ENCODE results near the gene CCDC14.

CCDC14 gene

DNA sequence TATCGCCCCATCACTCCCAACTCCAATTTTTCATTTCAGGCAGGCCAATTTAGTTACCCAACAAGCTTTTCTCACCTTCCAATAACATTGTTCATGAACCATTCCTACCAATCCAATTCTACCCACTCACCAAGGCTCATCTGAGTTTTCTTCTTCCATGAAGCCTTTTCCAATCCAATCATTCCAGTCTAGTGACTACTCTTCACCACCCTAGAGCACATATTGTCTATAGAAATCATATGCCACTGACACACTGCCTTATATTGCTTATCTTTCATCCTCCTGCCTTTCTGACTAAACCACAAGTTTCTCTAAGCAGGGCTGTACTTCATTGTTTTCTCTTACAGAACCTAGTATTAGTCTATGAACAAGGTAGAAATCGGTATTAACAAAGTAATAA, 11.4 kb downstream of the CCDC14 start:
- Histone ChIP-seq H3K4me3 (ENCODE audit: low read length) (no peak overlapping the region), H3K36me3 (ENCODE audit: insufficient read depth, low read length) (peaks cover 84% of the 10 kb centered on the region), H3K9me3 (ENCODE audit: low read length) (no peaks in the 10 kb centered on the region), H3K4me1 (ENCODE audit: insufficient read depth, low read length) (no peaks in the 10 kb centered on the region), H2AFZ (ENCODE audit: low read depth, low read length) (no peak overlapping the region), H3K27me3 (ENCODE audit: insufficient read depth, low read length) (no peaks in the 10 kb centered on the region)

DNA sequence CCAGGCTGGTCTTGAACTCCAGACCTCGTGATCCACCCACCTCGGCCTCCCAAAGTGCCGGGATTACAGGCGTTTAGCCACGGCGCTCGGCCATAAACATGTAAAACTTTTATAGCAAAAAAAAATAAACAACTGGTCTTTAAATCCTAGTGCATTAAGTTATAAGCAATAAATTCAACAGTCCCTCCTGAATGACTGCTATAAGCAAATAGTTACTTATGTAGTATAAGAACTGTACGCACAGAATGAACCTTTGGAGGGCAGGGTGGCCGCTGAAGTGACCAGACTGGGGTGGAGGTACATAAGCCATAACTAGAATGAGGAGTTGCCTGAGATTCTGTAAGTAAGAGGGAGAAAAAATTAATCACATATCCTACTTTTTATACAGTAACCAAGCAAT, 12.6 kb downstream of the CCDC14 start:
- H3K27me3 ChIP-seq (ENCODE audit: insufficient read depth, low read length) = no peaks in the 10 kb centered on the region
- peaks cover 87% of the 10 kb centered on the region for H3K36me3 ChIP-seq (ENCODE audit: insufficient read depth, low read length)
- H2AFZ ChIP-seq (ENCODE audit: low read depth, low read length) = no peak overlapping the region
- no peaks in the 10 kb centered on the region for H3K4me1 ChIP-seq (ENCODE audit: insufficient read depth, low read length)
- H3K9me3 ChIP-seq (ENCODE audit: low read length) = no peaks in the 10 kb centered on the region
- H3K4me3 ChIP-seq (ENCODE audit: low read length) = no peak overlapping the region

DNA sequence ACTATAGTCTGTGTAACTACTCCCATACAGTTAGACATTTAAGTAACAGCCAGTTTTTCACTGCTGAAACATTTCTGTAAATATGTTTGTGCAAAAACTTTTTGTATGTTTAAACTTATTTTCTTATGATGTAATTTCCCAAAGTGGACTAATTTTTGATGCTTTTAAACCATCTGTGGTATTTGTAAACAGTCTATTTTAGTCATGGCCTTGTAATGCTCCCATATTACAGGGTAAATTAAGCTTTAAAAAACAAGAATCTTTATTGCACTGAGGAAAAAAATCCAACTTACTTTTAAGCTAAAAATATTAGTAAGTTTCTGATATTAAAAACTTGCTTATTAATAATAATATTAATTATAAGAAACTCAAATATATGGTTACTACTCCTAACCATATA, 13.5 kb downstream of the CCDC14 start:
- Histone ChIP-seq H3K4me1 (ENCODE audit: insufficient read depth, low read length) (no peaks in the 10 kb centered on the region), H3K4me3 (ENCODE audit: low read length) (no peak overlapping the region), H3K36me3 (ENCODE audit: insufficient read depth, low read length) (peaks cover 86% of the 10 kb centered on the region), H3K9me3 (ENCODE audit: low read length) (no peaks in the 10 kb centered on the region), H3K27me3 (ENCODE audit: insufficient read depth, low read length) (no peaks in the 10 kb centered on the region), H2AFZ (ENCODE audit: low read depth, low read length) (no peak overlapping the region)

DNA sequence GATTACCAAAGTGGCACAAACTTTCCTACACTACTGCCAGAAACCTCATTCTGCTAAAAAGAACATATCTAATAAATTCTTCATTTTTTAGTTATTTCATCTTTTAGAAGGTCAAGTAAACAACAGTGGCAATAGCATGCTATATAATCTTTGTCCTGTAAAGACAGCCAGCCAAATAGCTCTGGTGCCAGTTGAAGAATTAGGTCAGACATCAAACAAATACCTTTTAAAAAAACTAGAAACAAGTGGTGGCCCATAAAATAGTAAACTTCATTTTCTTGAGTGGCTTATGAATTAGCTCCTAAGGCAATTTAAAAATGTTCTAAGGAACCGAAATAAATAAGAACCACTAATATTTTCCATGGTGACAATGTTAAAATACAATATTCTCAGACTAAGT, 19.5 kb downstream of the CCDC14 start:
- no peak overlapping the region for H2AFZ ChIP-seq (ENCODE audit: low read depth, low read length)
- no peaks in the 10 kb centered on the region for H3K9me3 ChIP-seq (ENCODE audit: low read length)
- H3K4me1 ChIP-seq (ENCODE audit: insufficient read depth, low read length) = peaks cover 17% of the 10 kb centered on the region
- H3K36me3 ChIP-seq (ENCODE audit: insufficient read depth, low read length) = peaks cover 75% of the 10 kb centered on the region
- H3K4me3 ChIP-seq (ENCODE audit: low read length) = no peak overlapping the region
- no peaks in the 10 kb centered on the region for H3K27me3 ChIP-seq (ENCODE audit: insufficient read depth, low read length)

DNA sequence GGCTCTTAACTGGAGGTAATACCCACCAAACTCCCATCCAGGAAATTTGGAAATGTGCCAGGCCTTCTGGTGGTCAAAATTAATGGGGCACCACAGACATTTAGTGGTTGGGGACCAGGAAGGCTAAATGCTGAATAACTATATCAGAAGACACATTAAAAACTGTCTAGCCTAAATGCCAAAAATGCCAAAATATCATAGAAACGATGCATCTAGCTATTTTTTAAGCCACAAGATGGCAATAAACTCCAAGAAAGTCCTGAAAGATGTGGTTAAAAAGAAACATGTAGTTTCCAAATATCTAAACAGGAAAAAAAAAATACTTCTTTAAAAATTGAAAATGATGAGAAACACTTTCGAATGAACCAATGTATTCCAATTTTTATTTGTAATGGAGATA, 19.9 kb downstream of the CCDC14 start:
- Histone ChIP-seq H3K4me3 (ENCODE audit: low read length) (no peak overlapping the region), H3K4me1 (ENCODE audit: insufficient read depth, low read length) (peaks cover 17% of the 10 kb centered on the region), H2AFZ (ENCODE audit: low read depth, low read length) (no peak overlapping the region), H3K9me3 (ENCODE audit: low read length) (no peaks in the 10 kb centered on the region), H3K36me3 (ENCODE audit: insufficient read depth, low read length) (peaks cover 73% of the 10 kb centered on the region), H3K27me3 (ENCODE audit: insufficient read depth, low read length) (no peaks in the 10 kb centered on the region)

DNA sequence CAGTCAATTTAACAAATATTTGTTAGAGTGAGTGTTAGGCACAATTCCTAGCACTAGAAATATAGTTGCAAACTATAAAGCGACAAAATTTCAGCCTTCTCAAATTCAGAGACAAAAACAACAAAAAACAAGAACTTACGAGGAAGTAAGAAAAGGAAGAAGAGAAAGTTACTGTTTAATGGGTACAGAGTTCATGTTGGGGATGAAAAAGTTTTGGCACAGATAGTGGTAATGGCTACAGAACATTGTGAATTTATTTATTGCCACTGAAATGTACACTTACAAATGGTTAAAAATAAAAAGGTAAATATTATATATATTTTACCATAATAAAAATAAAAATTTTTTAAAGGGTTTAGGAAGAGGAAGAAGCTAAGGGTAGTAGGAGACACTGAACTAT, 21.3 kb downstream of the CCDC14 start:
- H3K36me3 ChIP-seq (ENCODE audit: insufficient read depth, low read length) = peaks cover 67% of the 10 kb centered on the region
- no peak overlapping the region for H3K4me3 ChIP-seq (ENCODE audit: low read length)
- H2AFZ ChIP-seq (ENCODE audit: low read depth, low read length) = no peak overlapping the region
- peaks cover 17% of the 10 kb centered on the region for H3K4me1 ChIP-seq (ENCODE audit: insufficient read depth, low read length)
- H3K27me3 ChIP-seq (ENCODE audit: insufficient read depth, low read length) = no peaks in the 10 kb centered on the region
- H3K9me3 ChIP-seq (ENCODE audit: low read length) = no peaks in the 10 kb centered on the region

DNA sequence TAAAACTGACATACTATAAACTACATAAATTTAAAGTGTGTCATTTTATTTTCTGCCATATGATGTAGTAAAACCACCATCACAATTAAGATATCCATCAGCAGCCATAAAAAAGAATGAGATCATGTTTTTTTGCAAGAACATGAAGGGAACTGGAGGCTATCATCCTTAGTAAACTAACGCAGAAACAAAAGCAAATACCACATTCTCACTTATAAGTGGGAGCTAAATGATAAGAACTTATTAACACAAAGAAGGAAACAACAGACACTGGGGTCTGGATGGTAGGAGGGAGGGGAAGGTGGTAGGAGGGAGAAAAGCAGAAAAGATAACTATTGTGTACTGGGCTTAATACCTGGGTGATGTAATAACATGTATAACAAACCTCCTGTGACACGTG, 24.6 kb downstream of the CCDC14 start:
- Histone ChIP-seq H3K4me3 (ENCODE audit: low read length) (no peak overlapping the region), H3K4me1 (ENCODE audit: insufficient read depth, low read length) (peaks cover 17% of the 10 kb centered on the region), H3K9me3 (ENCODE audit: low read length) (no peaks in the 10 kb centered on the region), H3K36me3 (ENCODE audit: insufficient read depth, low read length) (peaks cover 58% of the 10 kb centered on the region), H2AFZ (ENCODE audit: low read depth, low read length) (no peak overlapping the region), H3K27me3 (ENCODE audit: insufficient read depth, low read length) (no peaks in the 10 kb centered on the region)

DNA sequence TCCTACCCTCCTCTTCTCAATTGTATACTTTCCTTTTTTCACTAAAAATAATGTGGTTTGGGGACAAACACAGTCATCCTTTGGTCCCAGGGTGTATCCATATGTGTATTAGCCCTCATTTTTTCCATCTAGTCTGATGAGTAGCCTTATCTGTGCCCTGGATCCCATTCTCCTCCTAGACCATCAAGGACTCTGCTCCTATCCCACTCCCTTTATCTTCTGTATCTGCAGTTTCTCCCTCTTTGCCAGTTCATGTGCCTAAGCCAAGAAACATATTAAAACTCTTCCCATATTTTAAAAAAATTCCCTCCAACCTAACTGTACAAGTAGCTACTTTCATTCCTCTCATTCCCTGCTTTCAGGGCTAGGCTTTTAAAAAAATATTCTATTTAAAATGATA, 25.2 kb downstream of the CCDC14 start:
- H2AFZ ChIP-seq (ENCODE audit: low read depth, low read length) = no peak overlapping the region
- H3K36me3 ChIP-seq (ENCODE audit: insufficient read depth, low read length) = peaks cover 59% of the 10 kb centered on the region
- H3K4me1 ChIP-seq (ENCODE audit: insufficient read depth, low read length) = peaks cover 17% of the 10 kb centered on the region
- H3K27me3 ChIP-seq (ENCODE audit: insufficient read depth, low read length) = no peaks in the 10 kb centered on the region
- H3K9me3 ChIP-seq (ENCODE audit: low read length) = no peaks in the 10 kb centered on the region
- no peak overlapping the region for H3K4me3 ChIP-seq (ENCODE audit: low read length)

DNA sequence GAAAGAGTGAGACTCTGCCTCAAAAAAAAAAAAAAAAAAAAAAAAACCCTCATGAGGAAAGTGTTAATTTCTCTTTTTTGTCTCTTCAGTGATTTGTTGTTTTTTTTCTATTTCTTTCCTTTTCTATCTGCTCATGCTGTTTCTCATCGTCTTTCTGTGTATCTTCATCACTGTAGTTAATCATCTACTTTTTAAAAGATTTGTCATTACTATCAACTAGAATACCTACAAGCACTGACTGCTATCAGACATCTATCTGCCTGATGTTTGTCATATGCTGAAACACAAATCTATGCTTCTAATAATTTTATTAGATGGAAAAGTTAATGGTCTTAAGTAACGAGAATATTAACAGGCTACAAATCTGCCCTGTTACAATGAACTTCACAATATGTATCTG, 26.8 kb downstream of the CCDC14 start:
- peaks cover 6% of the 10 kb centered on the region for H3K4me1 ChIP-seq (ENCODE audit: insufficient read depth, low read length)
- H2AFZ ChIP-seq (ENCODE audit: low read depth, low read length) = no peak overlapping the region
- no peak overlapping the region for H3K4me3 ChIP-seq (ENCODE audit: low read length)
- no peaks in the 10 kb centered on the region for H3K9me3 ChIP-seq (ENCODE audit: low read length)
- H3K36me3 ChIP-seq (ENCODE audit: insufficient read depth, low read length) = peaks cover 61% of the 10 kb centered on the region
- H3K27me3 ChIP-seq (ENCODE audit: insufficient read depth, low read length) = no peaks in the 10 kb centered on the region

DNA sequence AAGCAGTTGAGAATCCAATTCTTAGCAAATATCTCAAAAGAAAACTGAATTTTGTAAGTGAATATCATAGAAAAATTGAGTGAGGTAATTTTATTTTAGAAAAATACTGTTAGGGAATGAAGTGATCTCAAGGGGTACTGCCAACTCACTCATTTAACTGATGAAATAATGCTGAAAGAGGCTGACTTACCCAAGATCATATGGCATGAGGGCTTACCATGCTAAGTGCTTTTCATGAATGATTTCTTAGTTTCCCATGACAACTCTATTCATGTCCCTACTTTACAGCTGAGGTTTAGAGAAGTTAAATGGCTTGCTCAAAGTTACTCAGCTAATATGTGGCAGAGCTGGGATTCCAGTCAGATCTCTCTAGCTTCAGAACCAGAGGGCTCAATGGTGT, 30.6 kb downstream of the CCDC14 start:
- no peaks in the 10 kb centered on the region for H3K4me1 ChIP-seq (ENCODE audit: insufficient read depth, low read length)
- H3K9me3 ChIP-seq (ENCODE audit: low read length) = no peaks in the 10 kb centered on the region
- H3K4me3 ChIP-seq (ENCODE audit: low read length) = no peak overlapping the region
- H3K36me3 ChIP-seq (ENCODE audit: insufficient read depth, low read length) = peaks cover 71% of the 10 kb centered on the region
- no peaks in the 10 kb centered on the region for H3K27me3 ChIP-seq (ENCODE audit: insufficient read depth, low read length)
- H2AFZ ChIP-seq (ENCODE audit: low read depth, low read length) = no peak overlapping the region

DNA sequence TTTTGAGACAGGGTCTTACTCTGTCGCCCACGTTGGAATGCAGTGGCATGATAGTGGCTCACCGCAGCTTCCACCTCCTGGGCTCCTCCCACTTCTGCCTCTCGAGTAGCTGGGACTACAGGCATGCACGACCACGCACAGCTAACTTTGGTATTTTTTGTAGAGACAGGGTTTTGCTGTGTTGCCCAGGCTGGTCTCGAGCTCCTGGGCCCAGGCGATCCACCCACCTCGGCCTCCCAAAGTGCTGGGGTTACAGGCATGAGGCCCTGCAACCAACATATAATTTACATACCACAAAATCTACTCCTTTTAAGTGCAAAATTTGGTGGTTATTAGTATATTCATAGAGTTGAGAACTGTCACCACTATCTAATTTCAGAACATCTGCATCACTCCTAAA, 31.7 kb downstream of the CCDC14 start:
- no peaks in the 10 kb centered on the region for H3K4me1 ChIP-seq (ENCODE audit: insufficient read depth, low read length)
- H3K4me3 ChIP-seq (ENCODE audit: low read length) = no peak overlapping the region
- H3K36me3 ChIP-seq (ENCODE audit: insufficient read depth, low read length) = peaks cover 71% of the 10 kb centered on the region
- H3K27me3 ChIP-seq (ENCODE audit: insufficient read depth, low read length) = no peaks in the 10 kb centered on the region
- peaks cover 4% of the 10 kb centered on the region for H3K9me3 ChIP-seq (ENCODE audit: low read length)
- no peak overlapping the region for H2AFZ ChIP-seq (ENCODE audit: low read depth, low read length)

DNA sequence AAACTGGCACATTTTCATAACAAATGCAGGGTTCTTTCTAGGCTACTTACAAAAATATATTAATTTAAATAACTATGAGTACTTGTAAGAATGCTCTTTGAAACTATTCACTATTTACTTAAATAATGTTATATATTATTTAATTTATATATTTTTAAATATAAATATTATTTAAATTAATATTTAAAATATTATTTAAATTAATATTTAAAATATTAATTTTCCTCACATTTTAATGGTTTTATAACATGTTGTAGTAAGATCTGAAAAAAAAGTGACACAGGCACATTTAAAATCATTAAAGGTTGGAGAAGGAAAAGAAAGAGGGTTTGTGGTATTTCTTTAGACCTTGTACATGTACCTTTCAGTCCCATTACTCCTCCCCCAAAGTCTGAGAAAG, 34.6 kb downstream of the CCDC14 start:
- Histone ChIP-seq H3K4me1 (ENCODE audit: insufficient read depth, low read length) (no peaks in the 10 kb centered on the region), H3K9me3 (ENCODE audit: low read length) (peaks cover 13% of the 10 kb centered on the region), H3K27me3 (ENCODE audit: insufficient read depth, low read length) (no peaks in the 10 kb centered on the region), H2AFZ (ENCODE audit: low read depth, low read length) (no peak overlapping the region), H3K4me3 (ENCODE audit: low read length) (no peak overlapping the region), H3K36me3 (ENCODE audit: insufficient read depth, low read length) (peaks cover 73% of the 10 kb centered on the region)

DNA sequence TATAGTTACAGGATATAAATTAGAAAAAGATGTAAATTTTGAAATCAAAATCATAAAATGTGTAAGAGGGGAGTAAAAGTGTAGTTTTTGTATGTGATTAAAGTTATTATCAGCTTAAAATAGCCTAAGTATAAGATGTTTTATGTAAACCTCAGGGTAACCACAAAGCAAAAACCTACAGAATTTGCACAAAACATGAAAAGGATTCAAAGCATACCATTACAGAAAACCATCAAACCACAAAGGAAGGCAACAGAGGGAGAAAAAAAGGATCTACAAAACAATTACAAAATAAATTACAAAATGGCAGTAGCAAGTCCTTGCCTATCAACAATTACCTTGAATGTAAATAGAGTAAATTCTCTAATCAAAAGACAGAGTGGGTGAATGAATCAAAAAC, 40.2 kb downstream of the CCDC14 start:
- Histone ChIP-seq H3K36me3 (ENCODE audit: insufficient read depth, low read length) (peaks cover 64% of the 10 kb centered on the region), H3K9me3 (ENCODE audit: low read length) (peaks cover 40% of the 10 kb centered on the region), H3K27me3 (ENCODE audit: insufficient read depth, low read length) (no peaks in the 10 kb centered on the region), H2AFZ (ENCODE audit: low read depth, low read length) (no peak overlapping the region), H3K4me3 (ENCODE audit: low read length) (no peak overlapping the region), H3K4me1 (ENCODE audit: insufficient read depth, low read length) (no peaks in the 10 kb centered on the region)

DNA sequence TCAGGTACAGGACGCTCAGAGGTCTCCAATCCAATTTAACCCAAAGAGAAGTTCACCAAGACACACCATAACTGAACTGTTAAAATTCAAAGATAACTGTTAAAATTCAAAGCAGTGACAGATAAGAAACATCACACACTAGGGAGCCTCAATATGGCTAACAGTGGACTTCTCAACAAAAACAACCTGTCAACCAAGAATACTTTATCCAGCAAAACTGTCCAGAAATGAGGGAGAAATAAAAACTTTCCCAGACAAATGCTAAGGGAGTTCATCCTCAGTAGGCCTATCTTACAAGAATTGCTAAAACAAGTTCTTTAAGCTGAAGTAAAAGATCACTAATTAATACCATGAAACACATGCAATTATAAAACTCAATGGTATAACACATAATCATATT, 40.6 kb downstream of the CCDC14 start:
- peaks cover 40% of the 10 kb centered on the region for H3K9me3 ChIP-seq (ENCODE audit: low read length)
- H3K27me3 ChIP-seq (ENCODE audit: insufficient read depth, low read length) = no peaks in the 10 kb centered on the region
- H3K4me1 ChIP-seq (ENCODE audit: insufficient read depth, low read length) = no peaks in the 10 kb centered on the region
- no peak overlapping the region for H3K4me3 ChIP-seq (ENCODE audit: low read length)
- H2AFZ ChIP-seq (ENCODE audit: low read depth, low read length) = no peak overlapping the region
- H3K36me3 ChIP-seq (ENCODE audit: insufficient read depth, low read length) = peaks cover 62% of the 10 kb centered on the region
